GM12864 (cell line): ENCODE data around the gene MARCHF5.

ENCODE experiments used
- DNase-seq: peaks from one replicate; pipeline ENCODE4 v3.0.0-alpha.2; 2011; ENCODE audit warnings: low read depth
- H3K4me3 ChIP-seq: 2 replicates; pipeline ENCODE4 v1.5.1; 2011; ENCODE audit warnings: mild to moderate bottlenecking, low read depth, low read length, control low read depth
- CTCF ChIP-seq: IDR thresholded peaks from 2 replicates; pipeline ENCODE4 v1.5.1; 2011; ENCODE audit warnings: low read depth, mild to moderate bottlenecking, moderate library complexity, low read length, control low read depth, inconsistent platforms; ENCODE audit errors: missing control alignments

MARCHF5 gene

GRCh38 chr10:92304061-92304460, 13.1 kb downstream of the MARCHF5 start:
- H3K4me3 ChIP-seq = no peak overlapping the region
- no peak for TF ChIP-seq CTCF
- no peak for DNase-seq

- no peak for DNase-seq
- no peak for TF ChIP-seq CTCF
- no peak overlapping the region for H3K4me3 ChIP-seq
Observed at GRCh38 chr10:92305133-92306072, 14.4 kb downstream of the MARCHF5 start.

DNA sequence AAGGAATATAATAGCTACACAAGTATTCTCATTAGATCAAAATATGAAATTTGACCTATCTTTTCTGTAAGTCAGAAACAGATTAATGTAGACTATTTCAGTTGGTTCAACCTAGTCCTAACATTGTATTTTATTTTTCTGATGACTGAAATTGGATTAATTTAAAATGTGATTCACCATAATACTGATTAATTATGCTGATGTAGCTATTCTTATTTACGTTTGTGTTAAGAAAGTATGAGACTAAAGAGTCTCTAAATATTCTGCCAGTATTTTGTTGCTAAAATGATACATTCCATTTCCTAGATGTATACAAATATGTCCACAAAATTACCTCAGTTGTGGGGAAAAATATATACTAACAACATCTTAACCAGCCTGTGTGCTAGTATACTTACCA, 18.3 kb downstream of the MARCHF5 start:
- DNase-seq = no peak
- TF ChIP-seq CTCF = no peak
- no peak overlapping the region for H3K4me3 ChIP-seq

- no peak for TF ChIP-seq CTCF
- H3K4me3 ChIP-seq = no peak overlapping the region
- DNase-seq = no peak
Observed at GRCh38 chr10:92313750-92314149, 22.8 kb downstream of the MARCHF5 start.

DNA sequence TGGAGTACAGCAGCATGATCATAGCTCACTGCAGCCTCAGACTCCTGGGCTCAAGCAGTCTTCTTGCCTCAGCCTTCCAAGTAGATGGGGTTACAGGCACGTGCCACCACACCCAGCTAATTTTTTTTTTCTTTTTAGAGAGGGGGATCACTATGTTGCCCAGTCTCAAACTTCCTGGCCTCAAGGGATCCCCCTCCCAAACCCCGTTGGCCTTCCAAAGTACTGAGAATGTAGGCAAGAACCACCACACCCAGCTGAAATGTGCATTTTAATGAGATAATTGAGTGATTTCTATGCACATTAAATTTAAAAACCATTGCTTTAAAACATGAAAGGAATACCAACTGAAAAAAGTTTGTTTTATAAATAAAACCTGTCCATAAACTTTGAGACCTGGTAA, 25.6 kb downstream of the MARCHF5 start:
- no peak for DNase-seq
- no peak overlapping the region for H3K4me3 ChIP-seq
- no peak for TF ChIP-seq CTCF

DNA sequence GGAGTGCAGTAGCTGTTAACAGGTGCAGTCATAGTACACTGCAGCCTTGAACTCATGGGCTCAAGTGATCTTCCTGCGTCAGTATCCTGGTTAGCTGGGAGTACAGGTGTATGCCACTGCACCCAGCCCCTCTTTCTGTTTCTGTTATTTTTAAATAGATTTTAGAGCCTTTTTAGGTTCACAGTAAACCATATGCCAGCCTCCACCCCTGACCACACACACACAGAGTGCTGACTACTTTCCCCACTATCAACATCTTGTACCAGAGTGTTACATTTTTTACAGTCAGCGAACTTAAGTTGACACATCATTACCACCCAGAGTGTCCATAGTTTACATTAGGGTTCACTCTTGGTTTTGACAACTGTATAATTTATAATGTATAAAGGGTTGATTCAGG, 32.1 kb downstream of the MARCHF5 start:
- H3K4me3 ChIP-seq = no peak overlapping the region
- no peak for TF ChIP-seq CTCF
- DNase-seq = no peak
